Astrocyte (in vitro differentiated cells and primary cell): ENCODE data around the gene BCL2L1. TPM values are rescaled to one million over a fixed set of nuclear protein-coding genes. Genes with fewer than 3 reads are reported as not detected.

ENCODE experiments used
- DNase-seq: peaks from one replicate; pipeline ENCODE4 v3.0.0-alpha.2; 2010; ENCODE audit warnings: low read depth
- FAIRE-seq: peaks from 2 replicates; lab custom pipeline; 2011; peaks lifted over from hg19 to GRCh38; lab: Jason Lieb, UNC
- H2AFZ ChIP-seq: 2 replicates; pipeline ENCODE4 v1.6.0; 2012; ENCODE audit warnings: low read depth, low read length, inconsistent platforms
- H3K27ac ChIP-seq: 2 replicates; pipeline ENCODE4 v1.5.1; 2011; ENCODE audit warnings: low read depth, low read length, inconsistent platforms
- H3K27me3 ChIP-seq: 2 replicates; pipeline ENCODE4 v1.6.0; 2011; ENCODE audit warnings: low read length, inconsistent platforms; ENCODE audit not compliant: insufficient read depth
- H3K36me3 ChIP-seq: 2 replicates; pipeline ENCODE4 v1.5.1; 2011; ENCODE audit warnings: low read length, inconsistent platforms; ENCODE audit not compliant: insufficient read depth
- H3K4me1 ChIP-seq: 2 replicates; pipeline ENCODE4 v1.5.1; 2011; ENCODE audit warnings: low read length, inconsistent platforms; ENCODE audit not compliant: insufficient read depth
- H3K4me2 ChIP-seq: 2 replicates; pipeline ENCODE4 v1.6.0; 2012; ENCODE audit warnings: low read length, inconsistent platforms
- H3K4me3 ChIP-seq: 2 replicates; pipeline ENCODE4 v1.5.1; 2011; ENCODE audit warnings: low read depth, mild to moderate bottlenecking, low read length, inconsistent platforms; ENCODE audit not compliant: insufficient read depth
- H3K79me2 ChIP-seq: 2 replicates; pipeline ENCODE4 v1.6.0; 2012; ENCODE audit warnings: mild to moderate bottlenecking, low read length, inconsistent platforms; ENCODE audit not compliant: insufficient read depth
- H3K9ac ChIP-seq: 2 replicates; pipeline ENCODE4 v1.6.0; 2012; ENCODE audit warnings: mild to moderate bottlenecking, low read length, inconsistent platforms
- H3K9me3 ChIP-seq: 2 replicates; pipeline ENCODE4 v1.5.1; 2012; ENCODE audit warnings: low read depth, mild to moderate bottlenecking, low read length, inconsistent platforms; ENCODE audit not compliant: insufficient read depth
- H4K20me1 ChIP-seq: 2 replicates; pipeline ENCODE4 v1.6.0; 2012; ENCODE audit warnings: low read length, inconsistent platforms; ENCODE audit not compliant: insufficient read depth
- H3K27ac Mint-ChIP-seq: one replicate; pipeline ENCODE4 v1.8.0; 2021; ENCODE audit warnings: mild to moderate bottlenecking, mixed read lengths; ENCODE audit not compliant: unreplicated experiment
- H3K27me3 Mint-ChIP-seq: one replicate; pipeline ENCODE4 v1.8.0; 2021; ENCODE audit warnings: low read depth, mixed read lengths; ENCODE audit not compliant: unreplicated experiment
- H3K36me3 Mint-ChIP-seq: one replicate; pipeline ENCODE4 v1.8.0; 2021; ENCODE audit warnings: low read depth, mixed read lengths; ENCODE audit not compliant: unreplicated experiment
- H3K4me1 Mint-ChIP-seq: one replicate; pipeline ENCODE4 v1.8.0; 2021; ENCODE audit warnings: low read depth, mixed read lengths; ENCODE audit not compliant: unreplicated experiment
- H3K4me3 Mint-ChIP-seq: one replicate; pipeline ENCODE4 v1.8.0; 2021; ENCODE audit warnings: mild to moderate bottlenecking, moderate library complexity, mixed read lengths; ENCODE audit not compliant: unreplicated experiment
- H3K9me3 Mint-ChIP-seq: one replicate; pipeline ENCODE4 v1.8.0; 2021; ENCODE audit warnings: mild to moderate bottlenecking, mixed read lengths; ENCODE audit not compliant: unreplicated experiment
- CTCF ChIP-seq: IDR thresholded peaks from 2 replicates; pipeline ENCODE4 v1.5.1; 2011; ENCODE audit warnings: low read depth, mild to moderate bottlenecking, inconsistent platforms, low read length, moderate library complexity; ENCODE audit not compliant: insufficient read depth
- EZH2 ChIP-seq: IDR thresholded peaks from 2 replicates; pipeline ENCODE4 v1.6.1; 2012; ENCODE audit warnings: mild to moderate bottlenecking, low read length, inconsistent platforms; ENCODE audit not compliant: insufficient read depth
- total RNA-seq: library from RNA; stranded (reverse); gene quantifications from 2 replicates; pipeline ENCODE4 v1.2.1, GENCODE V29; 2021

BCL2L1 gene
- total RNA-seq, 1 donor from 2014 or later, result 149 TPM

GRCh38 chr20:31637660-31638059, 85.0 kb downstream of the BCL2L1 start, which contains the start of gene COX4I2:
Gene COX4I2, plus strand, starts transcription at chr20:31637912. Its CDS starts 1,106 bp downstream, at chr20:31639018.
- no peak within 1 kb of the TSS for H3K9ac ChIP-seq
- Mint-ChIP-seq H3K36me3 (peaks cover 2% of the 10 kb centered on the region), H3K4me1 (no peaks in the 10 kb centered on the region), H3K4me3 (no peak within 1 kb of the TSS), H3K27ac (no peak within 1 kb of the TSS), H3K27me3 (peaks cover 23% of the 10 kb centered on the region), H3K9me3 (no peaks in the 10 kb centered on the region)
- H3K79me2 ChIP-seq, result no peaks in the 10 kb centered on the region
- H3K27ac ChIP-seq, result no peak within 1 kb of the TSS
- H3K4me1 ChIP-seq, result no peaks in the 10 kb centered on the region
- no peak within 1 kb of the TSS for H3K4me2 ChIP-seq
- H2AFZ ChIP-seq, result no peak within 1 kb of the TSS
- H3K36me3 ChIP-seq, result no peaks in the 10 kb centered on the region
- TF ChIP-seq EZH2 (peak; percentile 38), CTCF (no peak)
- no peaks in the 10 kb centered on the region for H3K9me3 ChIP-seq
- FAIRE-seq (no peak), DNase-seq (no peak)
- H3K27me3 ChIP-seq, result no peaks in the 10 kb centered on the region
- H3K4me3 ChIP-seq, result no peak within 1 kb of the TSS
- no peaks in the 10 kb centered on the region for H4K20me1 ChIP-seq

GRCh38 chr20:31633339-31633914, 89.2 kb downstream of the BCL2L1 start:
- Histone ChIP-seq H3K4me3 (no peak overlapping the region), H3K4me1 (no peaks in the 10 kb centered on the region), H3K4me2 (no peak overlapping the region), H3K9me3 (no peaks in the 10 kb centered on the region), H3K36me3 (no peaks in the 10 kb centered on the region), H3K79me2 (no peaks in the 10 kb centered on the region), H3K27me3 (no peaks in the 10 kb centered on the region), H4K20me1 (no peaks in the 10 kb centered on the region), H3K27ac (no peak overlapping the region), H2AFZ (no peak overlapping the region), H3K9ac (no peak overlapping the region)
- Mint-ChIP-seq H3K27ac (no peak overlapping the region), H3K9me3 (peaks cover 3% of the 10 kb centered on the region), H3K36me3 (no peaks in the 10 kb centered on the region), H3K4me3 (no peak overlapping the region), H3K27me3 (peaks cover 4% of the 10 kb centered on the region), H3K4me1 (no peaks in the 10 kb centered on the region)
- FAIRE-seq (no peak), DNase-seq (no peak)
- no peak for TF ChIP-seq CTCF
- TF ChIP-seq EZH2, result no peak
